ENCODE measurements around the gene SYTL3. TPM values are rescaled to one million over a fixed set of nuclear protein-coding genes. Genes with fewer than 3 reads are reported as not detected.

SYTL3 gene
- total RNA-seq, 1 donor from 2014 or later, result 2.8 TPM

DNA sequence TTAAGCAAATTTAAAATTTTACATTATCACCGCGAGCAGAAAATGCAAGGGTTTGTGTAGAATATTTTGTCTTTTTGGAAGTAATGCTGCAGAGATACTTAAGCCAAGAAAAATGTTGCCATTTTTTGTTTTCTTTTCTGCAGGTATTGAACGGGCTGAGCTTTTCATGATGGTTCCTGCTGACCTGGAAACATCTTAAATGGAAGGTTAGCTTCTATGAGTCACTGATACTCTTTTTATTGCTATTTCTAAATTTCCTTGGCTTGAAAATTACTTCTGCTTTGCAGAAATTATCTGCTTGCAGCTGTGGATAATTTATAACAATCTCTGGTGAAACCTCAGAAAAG is 12.7 kb downstream of the SYTL3 start:
- no peak for DNase-seq
- H3K4me3 Mint-ChIP-seq (ENCODE audit: unreplicated experiment), result no peak overlapping the region
- peaks cover 9% of the 10 kb centered on the region for H3K4me1 Mint-ChIP-seq (ENCODE audit: low read depth, unreplicated experiment)
- TF ChIP-seq, protein P1, sequence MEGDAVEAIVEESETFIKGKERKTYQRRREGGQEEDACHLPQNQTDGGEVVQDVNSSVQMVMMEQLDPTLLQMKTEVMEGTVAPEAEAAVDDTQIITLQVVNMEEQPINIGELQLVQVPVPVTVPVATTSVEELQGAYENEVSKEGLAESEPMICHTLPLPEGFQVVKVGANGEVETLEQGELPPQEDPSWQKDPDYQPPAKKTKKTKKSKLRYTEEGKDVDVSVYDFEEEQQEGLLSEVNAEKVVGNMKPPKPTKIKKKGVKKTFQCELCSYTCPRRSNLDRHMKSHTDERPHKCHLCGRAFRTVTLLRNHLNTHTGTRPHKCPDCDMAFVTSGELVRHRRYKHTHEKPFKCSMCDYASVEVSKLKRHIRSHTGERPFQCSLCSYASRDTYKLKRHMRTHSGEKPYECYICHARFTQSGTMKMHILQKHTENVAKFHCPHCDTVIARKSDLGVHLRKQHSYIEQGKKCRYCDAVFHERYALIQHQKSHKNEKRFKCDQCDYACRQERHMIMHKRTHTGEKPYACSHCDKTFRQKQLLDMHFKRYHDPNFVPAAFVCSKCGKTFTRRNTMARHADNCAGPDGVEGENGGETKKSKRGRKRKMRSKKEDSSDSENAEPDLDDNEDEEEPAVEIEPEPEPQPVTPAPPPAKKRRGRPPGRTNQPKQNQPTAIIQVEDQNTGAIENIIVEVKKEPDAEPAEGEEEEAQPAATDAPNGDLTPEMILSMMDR (IDR thresholded peaks at IDR 0.05; ENCODE audit: partially characterized antibody, unreplicated experiment), result no peak
- H3K9me3 Mint-ChIP-seq (ENCODE audit: unreplicated experiment), result peaks cover 4% of the 10 kb centered on the region
- H3K36me3 Mint-ChIP-seq (ENCODE audit: unreplicated experiment), result no peaks in the 10 kb centered on the region
- no peaks in the 10 kb centered on the region for H3K27me3 Mint-ChIP-seq (ENCODE audit: unreplicated experiment)
- no peak overlapping the region for H3K27ac Mint-ChIP-seq (ENCODE audit: unreplicated experiment)

DNA sequence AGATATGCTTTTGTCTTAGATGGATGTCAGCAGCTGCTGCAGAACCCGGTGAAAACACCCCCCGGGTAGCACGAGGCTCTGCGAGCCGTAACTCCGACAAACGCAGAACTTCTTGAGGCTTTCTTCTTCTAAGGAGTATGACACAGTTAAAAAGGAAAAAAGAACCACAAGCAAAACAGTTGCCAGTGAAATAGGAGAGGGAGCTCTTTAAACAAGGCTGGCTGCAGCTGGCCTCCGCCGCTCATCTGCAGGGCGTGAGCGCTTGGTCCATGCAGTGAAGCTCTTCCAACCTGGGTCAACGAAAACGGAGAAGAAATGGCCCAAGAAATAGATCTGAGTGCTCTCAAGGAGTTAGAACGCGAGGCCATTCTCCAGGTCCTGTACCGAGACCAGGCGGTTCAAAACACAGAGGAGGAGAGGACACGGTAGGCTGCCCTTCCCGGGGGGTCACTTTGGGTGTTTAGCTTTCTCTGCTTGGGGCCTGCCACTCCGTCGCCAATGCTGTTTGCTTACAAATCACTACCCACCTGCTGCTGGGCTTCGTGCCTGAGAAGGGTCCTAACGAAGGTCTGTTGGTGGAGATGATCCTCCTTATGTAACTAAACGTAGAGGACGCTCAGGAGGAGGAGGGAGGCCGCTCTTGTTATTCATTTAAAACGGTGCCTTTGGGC is 13.2 kb downstream of the SYTL3 start:
- no peak overlapping the region for H3K4me3 Mint-ChIP-seq (ENCODE audit: unreplicated experiment)
- H3K4me1 Mint-ChIP-seq (ENCODE audit: low read depth, unreplicated experiment), result peaks cover 9% of the 10 kb centered on the region
- peak overlapping the region; percentile 33 for H3K27ac Mint-ChIP-seq (ENCODE audit: unreplicated experiment)
- peaks cover 4% of the 10 kb centered on the region for H3K9me3 Mint-ChIP-seq (ENCODE audit: unreplicated experiment)
- DNase-seq, result no peak
- H3K36me3 Mint-ChIP-seq (ENCODE audit: unreplicated experiment), result no peaks in the 10 kb centered on the region
- TF ChIP-seq, protein P1 (IDR thresholded peaks at IDR 0.05; ENCODE audit: partially characterized antibody, unreplicated experiment), result no peak
- no peaks in the 10 kb centered on the region for H3K27me3 Mint-ChIP-seq (ENCODE audit: unreplicated experiment)

DNA sequence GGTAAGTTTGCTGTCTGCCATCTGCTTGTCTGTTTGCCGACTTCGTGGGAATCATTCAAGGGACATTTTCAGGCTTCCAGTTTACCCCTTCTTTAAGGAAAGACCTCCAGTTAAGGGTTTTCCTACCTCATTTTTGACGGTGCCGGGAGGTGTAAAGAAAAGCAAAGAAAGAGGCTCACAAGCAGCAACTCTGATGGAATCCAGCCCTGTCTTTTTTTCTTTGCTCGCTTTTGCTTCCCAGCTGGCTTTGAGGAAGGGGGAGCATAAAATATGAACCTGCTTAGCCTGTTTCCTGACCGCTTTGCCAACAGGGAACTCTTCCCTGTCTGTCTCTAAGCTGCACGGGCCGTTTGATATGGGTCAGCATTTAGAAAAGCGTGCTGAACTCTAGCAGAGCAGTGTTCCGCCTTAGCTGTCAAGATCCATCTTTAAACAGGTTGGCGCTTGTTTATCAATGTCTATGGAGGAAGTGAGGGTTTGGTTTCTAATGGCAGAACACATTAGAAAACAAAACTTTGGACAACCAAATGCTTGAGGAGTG is 13.8 kb downstream of the SYTL3 start:
- DNase-seq, result no peak
- H3K4me1 Mint-ChIP-seq (ENCODE audit: low read depth, unreplicated experiment), result peaks cover 9% of the 10 kb centered on the region
- TF ChIP-seq, protein P1 (IDR thresholded peaks at IDR 0.05; ENCODE audit: partially characterized antibody, unreplicated experiment), result no peak
- peaks cover 4% of the 10 kb centered on the region for H3K9me3 Mint-ChIP-seq (ENCODE audit: unreplicated experiment)
- no peak overlapping the region for H3K27ac Mint-ChIP-seq (ENCODE audit: unreplicated experiment)
- no peaks in the 10 kb centered on the region for H3K36me3 Mint-ChIP-seq (ENCODE audit: unreplicated experiment)
- no peak overlapping the region for H3K4me3 Mint-ChIP-seq (ENCODE audit: unreplicated experiment)
- H3K27me3 Mint-ChIP-seq (ENCODE audit: unreplicated experiment), result no peaks in the 10 kb centered on the region

DNA sequence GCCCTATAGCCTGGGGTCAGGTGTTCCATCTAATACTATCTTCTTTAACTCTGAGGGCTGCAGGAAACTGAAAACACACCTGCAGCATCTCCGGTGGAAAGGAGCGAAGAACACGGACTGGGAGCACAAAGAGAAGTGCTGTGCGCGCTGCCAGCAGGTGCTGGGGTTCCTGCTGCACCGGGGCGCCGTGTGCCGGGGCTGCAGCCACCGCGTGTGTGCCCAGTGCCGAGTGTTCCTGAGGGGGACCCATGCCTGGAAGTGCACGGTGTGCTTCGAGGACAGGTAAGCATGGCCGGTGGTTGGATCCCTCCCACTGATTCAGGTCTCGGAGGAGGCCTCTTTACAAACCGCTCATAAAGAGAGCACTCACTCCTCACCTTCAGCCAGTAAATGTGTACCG is 15.5 kb downstream of the SYTL3 start:
- H3K27ac Mint-ChIP-seq (ENCODE audit: unreplicated experiment), result no peak overlapping the region
- peaks cover 9% of the 10 kb centered on the region for H3K4me1 Mint-ChIP-seq (ENCODE audit: low read depth, unreplicated experiment)
- no peaks in the 10 kb centered on the region for H3K36me3 Mint-ChIP-seq (ENCODE audit: unreplicated experiment)
- peaks cover 4% of the 10 kb centered on the region for H3K9me3 Mint-ChIP-seq (ENCODE audit: unreplicated experiment)
- TF ChIP-seq, protein P1 (IDR thresholded peaks at IDR 0.05; ENCODE audit: partially characterized antibody, unreplicated experiment), result no peak
- no peak for DNase-seq
- no peak overlapping the region for H3K4me3 Mint-ChIP-seq (ENCODE audit: unreplicated experiment)
- H3K27me3 Mint-ChIP-seq (ENCODE audit: unreplicated experiment), result peaks cover 2% of the 10 kb centered on the region

DNA sequence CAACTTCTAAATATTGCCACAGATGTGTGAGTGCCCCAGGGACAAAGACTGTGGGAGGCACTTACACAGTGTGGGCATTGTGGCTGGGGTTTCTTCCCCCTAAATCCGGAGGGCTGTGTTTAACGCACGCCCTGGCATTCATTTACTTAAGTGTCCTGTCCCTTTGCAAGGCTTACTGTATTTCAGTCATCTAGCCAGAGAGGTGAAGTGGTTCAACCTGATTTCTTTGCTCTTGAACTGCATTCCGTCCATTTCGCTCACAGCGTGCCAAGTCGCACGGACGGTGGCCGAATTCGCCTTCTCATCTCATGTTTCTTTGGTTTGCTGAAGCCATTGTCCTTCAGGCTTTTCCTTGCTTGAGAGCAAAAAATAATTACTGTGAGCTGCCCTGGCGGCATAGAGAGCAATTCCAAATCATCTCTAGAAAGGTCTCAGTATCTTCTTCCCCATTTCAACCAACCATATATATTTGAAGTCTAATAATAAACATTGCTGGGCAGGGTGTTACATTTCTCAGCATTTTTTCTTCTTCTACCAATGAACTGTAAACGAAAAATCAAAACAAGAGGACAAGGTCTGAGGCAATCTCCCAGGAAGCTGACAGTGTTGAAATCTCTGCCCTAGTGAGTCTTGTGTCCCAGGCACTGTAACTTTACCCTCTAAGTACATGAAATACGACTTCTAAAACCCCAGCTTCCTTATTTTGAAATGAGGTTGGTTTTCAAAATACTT is 16.9 kb downstream of the SYTL3 start:
- TF ChIP-seq, protein P1 (IDR thresholded peaks at IDR 0.05; ENCODE audit: partially characterized antibody, unreplicated experiment), result no peak
- DNase-seq, result no peak
- peaks cover 9% of the 10 kb centered on the region for H3K4me1 Mint-ChIP-seq (ENCODE audit: low read depth, unreplicated experiment)
- H3K9me3 Mint-ChIP-seq (ENCODE audit: unreplicated experiment), result peaks cover 4% of the 10 kb centered on the region
- no peaks in the 10 kb centered on the region for H3K36me3 Mint-ChIP-seq (ENCODE audit: unreplicated experiment)
- no peak overlapping the region for H3K27ac Mint-ChIP-seq (ENCODE audit: unreplicated experiment)
- no peak overlapping the region for H3K4me3 Mint-ChIP-seq (ENCODE audit: unreplicated experiment)
- H3K27me3 Mint-ChIP-seq (ENCODE audit: unreplicated experiment), result peaks cover 2% of the 10 kb centered on the region
